ENCODE data around the gene ATF7IP.
A peak's percentile ranks its signal among the peaks of the same experiment; 100 is the strongest.

The ATF7IP gene

DNA sequence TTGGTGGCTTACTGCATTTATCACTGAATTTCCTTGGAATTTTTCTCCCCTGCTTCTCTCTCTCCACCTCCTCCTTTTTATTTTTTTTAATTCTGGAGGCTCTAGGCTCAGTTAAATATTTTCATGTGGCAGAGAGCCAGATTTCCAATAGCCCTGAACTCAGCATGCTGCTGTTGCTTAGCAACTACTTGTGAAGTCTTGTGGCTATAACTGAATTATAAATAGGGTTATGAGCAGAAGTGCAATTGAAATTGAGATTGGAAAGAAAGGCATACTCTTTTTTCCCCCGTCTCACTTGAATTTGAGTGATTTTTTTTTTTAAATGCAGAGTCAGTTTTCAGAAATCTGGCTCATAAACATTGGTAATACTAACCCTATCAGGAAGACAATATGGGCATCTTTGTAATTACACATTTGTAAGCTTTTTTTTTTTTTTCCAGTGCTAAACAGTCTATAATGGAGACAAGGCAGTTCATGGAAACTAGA, 38.3 kb downstream of the ATF7IP start:
- ChIA-PET CTCF (interaction anchor here (1.0 kb wide), 1 partner anchor 50 kb away, joined by 3 read pairs; no protein-coding TSS in a partner anchor), POLR2A (no interaction called here)
- peak overlapping the region; percentile 13; the same call in 1 of the 2 replicates for H3K4me3 ChIP-seq (ENCODE audit: low read depth, low read length)
- H3K27ac ChIP-seq (ENCODE audit: extremely low read depth, low read depth, low read length), result no peak overlapping the region
- H3K4me1 ChIP-seq (ENCODE audit: control insufficient read depth, insufficient read depth, low read length), result peaks cover 13% of the 10 kb centered on the region; the same call in 1 of the 2 replicates
- H3K36me3 ChIP-seq (ENCODE audit: control insufficient read depth in 2 of 2, insufficient read depth in 1 of 2, low read length in 2 of 2), result no peaks in the 10 kb centered on the region; a peak in 1 of 3 replicates
- no peaks in the 10 kb centered on the region for H3K9me3 ChIP-seq (ENCODE audit: control insufficient read depth, insufficient read depth, low read depth, low read length)
- TF ChIP-seq ZSCAN16 (tag by site-specific recombination; IDR thresholded peaks at IDR 0.05) (peak; percentile 79), PRDM1 (tag by site-specific recombination; IDR thresholded peaks at IDR 0.05) (peak; percentile 53), ZNF558 (tag by site-specific recombination; IDR thresholded peaks at IDR 0.05) (0 out of 2 replicates have a peak, but pooled peaks have one; percentile 18), ZNF776 (tag by site-specific recombination; IDR thresholded peaks at IDR 0.05; ENCODE audit: borderline replicate concordance) (no peak), ZNF169 (tag by site-specific recombination; IDR thresholded peaks at IDR 0.05) (no peak), ZEB2 (tag by site-specific recombination; IDR thresholded peaks at IDR 0.05) (no peak), ZNF501 (tag by site-specific recombination; IDR thresholded peaks at IDR 0.05) (no peak), KLF8 (tag by site-specific recombination; IDR thresholded peaks at IDR 0.05) (no peak), ZNF544 (tag by site-specific recombination; IDR thresholded peaks at IDR 0.05) (no peak), ZNF423 (tag by site-specific recombination; IDR thresholded peaks at IDR 0.05) (no peak), ZBTB20 (tag by site-specific recombination; IDR thresholded peaks at IDR 0.05) (peak; percentile 76), ZNF670 (tag by site-specific recombination; IDR thresholded peaks at IDR 0.05; ENCODE audit: low read depth) (no peak), ZNF548 (tag by site-specific recombination; IDR thresholded peaks at IDR 0.05) (no peak), ZNF416 (tag by site-specific recombination; IDR thresholded peaks at IDR 0.05) (no peak), ZNF426 (tag by site-specific recombination; IDR thresholded peaks at IDR 0.05) (no peak), ZNF792 (tag by site-specific recombination; IDR thresholded peaks at IDR 0.05) (no peak)
- TF ChIP-seq, protein P1, sequence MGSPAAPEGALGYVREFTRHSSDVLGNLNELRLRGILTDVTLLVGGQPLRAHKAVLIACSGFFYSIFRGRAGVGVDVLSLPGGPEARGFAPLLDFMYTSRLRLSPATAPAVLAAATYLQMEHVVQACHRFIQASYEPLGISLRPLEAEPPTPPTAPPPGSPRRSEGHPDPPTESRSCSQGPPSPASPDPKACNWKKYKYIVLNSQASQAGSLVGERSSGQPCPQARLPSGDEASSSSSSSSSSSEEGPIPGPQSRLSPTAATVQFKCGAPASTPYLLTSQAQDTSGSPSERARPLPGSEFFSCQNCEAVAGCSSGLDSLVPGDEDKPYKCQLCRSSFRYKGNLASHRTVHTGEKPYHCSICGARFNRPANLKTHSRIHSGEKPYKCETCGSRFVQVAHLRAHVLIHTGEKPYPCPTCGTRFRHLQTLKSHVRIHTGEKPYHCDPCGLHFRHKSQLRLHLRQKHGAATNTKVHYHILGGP (tag by site-specific recombination; IDR thresholded peaks at IDR 0.05), result no peak
- TF ChIP-seq, protein P2, sequence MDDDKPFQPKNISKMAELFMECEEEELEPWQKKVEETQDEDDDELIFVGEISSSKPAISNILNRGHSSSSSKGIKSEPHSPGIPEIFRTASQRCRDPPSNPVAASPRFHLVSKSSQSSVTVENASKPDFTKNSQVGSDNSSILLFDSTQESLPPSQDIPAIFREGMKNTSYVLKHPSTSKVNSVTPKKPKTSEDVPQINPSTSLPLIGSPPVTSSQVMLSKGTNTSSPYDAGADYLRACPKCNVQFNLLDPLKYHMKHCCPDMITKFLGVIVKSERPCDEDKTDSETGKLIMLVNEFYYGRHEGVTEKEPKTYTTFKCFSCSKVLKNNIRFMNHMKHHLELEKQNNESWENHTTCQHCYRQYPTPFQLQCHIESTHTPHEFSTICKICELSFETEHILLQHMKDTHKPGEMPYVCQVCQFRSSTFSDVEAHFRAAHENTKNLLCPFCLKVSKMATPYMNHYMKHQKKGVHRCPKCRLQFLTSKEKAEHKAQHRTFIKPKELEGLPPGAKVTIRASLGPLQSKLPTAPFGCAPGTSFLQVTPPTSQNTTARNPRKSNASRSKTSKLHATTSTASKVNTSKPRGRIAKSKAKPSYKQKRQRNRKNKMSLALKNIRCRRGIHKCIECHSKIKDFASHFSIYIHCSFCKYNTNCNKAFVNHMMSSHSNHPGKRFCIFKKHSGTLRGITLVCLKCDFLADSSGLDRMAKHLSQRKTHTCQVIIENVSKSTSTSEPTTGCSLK (tag by site-specific recombination; IDR thresholded peaks at IDR 0.05), result no peak
- TF ChIP-seq, protein P3, sequence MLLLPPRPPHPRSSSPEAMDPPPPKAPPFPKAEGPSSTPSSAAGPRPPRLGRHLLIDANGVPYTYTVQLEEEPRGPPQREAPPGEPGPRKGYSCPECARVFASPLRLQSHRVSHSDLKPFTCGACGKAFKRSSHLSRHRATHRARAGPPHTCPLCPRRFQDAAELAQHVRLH (tag by site-specific recombination; IDR thresholded peaks at IDR 0.05), result no peak
- TF ChIP-seq, protein P4, sequence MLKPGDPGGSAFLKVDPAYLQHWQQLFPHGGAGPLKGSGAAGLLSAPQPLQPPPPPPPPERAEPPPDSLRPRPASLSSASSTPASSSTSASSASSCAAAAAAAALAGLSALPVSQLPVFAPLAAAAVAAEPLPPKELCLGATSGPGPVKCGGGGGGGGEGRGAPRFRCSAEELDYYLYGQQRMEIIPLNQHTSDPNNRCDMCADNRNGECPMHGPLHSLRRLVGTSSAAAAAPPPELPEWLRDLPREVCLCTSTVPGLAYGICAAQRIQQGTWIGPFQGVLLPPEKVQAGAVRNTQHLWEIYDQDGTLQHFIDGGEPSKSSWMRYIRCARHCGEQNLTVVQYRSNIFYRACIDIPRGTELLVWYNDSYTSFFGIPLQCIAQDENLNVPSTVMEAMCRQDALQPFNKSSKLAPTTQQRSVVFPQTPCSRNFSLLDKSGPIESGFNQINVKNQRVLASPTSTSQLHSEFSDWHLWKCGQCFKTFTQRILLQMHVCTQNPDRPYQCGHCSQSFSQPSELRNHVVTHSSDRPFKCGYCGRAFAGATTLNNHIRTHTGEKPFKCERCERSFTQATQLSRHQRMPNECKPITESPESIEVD (tag by site-specific recombination; IDR thresholded peaks at IDR 0.05), result peak; percentile 88
- TF ChIP-seq, protein P5, sequence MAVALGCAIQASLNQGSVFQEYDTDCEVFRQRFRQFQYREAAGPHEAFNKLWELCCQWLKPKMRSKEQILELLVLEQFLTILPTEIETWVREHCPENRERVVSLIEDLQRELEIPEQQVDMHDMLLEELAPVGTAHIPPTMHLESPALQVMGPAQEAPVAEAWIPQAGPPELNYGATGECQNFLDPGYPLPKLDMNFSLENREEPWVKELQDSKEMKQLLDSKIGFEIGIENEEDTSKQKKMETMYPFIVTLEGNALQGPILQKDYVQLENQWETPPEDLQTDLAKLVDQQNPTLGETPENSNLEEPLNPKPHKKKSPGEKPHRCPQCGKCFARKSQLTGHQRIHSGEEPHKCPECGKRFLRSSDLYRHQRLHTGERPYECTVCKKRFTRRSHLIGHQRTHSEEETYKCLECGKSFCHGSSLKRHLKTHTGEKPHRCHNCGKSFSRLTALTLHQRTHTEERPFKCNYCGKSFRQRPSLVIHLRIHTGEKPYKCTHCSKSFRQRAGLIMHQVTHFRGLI (tag by site-specific recombination; IDR thresholded peaks at IDR 0.05), result no peak
- TF ChIP-seq, protein P6, sequence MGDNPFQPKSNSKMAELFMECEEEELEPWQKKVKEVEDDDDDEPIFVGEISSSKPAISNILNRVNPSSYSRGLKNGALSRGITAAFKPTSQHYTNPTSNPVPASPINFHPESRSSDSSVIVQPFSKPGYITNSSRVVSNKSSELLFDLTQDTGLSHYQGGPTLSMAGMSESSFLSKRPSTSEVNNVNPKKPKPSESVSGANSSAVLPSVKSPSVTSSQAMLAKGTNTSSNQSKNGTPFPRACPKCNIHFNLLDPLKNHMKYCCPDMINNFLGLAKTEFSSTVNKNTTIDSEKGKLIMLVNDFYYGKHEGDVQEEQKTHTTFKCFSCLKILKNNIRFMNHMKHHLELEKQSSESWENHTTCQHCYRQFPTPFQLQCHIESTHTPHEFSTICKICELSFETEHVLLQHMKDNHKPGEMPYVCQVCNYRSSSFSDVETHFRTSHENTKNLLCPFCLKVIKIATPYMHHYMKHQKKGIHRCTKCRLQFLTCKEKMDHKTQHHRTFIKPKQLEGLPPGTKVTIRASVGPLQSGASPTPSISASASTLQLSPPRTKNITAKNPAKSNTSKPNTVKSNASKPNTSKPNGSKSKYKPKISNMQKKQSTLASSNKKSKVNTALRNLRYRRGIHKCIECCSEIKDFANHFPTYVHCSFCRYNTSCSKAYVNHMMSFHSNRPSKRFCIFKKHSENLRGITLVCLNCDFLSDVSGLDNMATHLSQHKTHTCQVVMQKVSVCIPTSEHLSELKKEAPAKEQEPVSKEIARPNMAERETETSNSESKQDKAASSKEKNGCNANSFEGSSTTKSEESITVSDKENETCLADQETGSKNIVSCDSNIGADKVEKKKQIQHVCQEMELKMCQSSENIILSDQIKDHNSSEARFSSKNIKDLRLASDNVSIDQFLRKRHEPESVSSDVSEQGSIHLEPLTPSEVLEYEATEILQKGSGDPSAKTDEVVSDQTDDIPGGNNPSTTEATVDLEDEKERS (tag by site-specific recombination; IDR thresholded peaks at IDR 0.05), result no peak
- TF ChIP-seq, protein P7, sequence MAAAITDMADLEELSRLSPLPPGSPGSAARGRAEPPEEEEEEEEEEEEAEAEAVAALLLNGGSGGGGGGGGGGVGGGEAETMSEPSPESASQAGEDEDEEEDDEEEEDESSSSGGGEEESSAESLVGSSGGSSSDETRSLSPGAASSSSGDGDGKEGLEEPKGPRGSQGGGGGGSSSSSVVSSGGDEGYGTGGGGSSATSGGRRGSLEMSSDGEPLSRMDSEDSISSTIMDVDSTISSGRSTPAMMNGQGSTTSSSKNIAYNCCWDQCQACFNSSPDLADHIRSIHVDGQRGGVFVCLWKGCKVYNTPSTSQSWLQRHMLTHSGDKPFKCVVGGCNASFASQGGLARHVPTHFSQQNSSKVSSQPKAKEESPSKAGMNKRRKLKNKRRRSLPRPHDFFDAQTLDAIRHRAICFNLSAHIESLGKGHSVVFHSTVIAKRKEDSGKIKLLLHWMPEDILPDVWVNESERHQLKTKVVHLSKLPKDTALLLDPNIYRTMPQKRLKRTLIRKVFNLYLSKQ (tag by site-specific recombination; IDR thresholded peaks at IDR 0.05; ENCODE audit: borderline replicate concordance), result no peak
